ENCODE measurements around the gene ZSWIM4. TPM values are rescaled to one million over a fixed set of nuclear protein-coding genes. Genes with fewer than 3 reads are reported as not detected.

Gene ZSWIM4
- total RNA-seq, 6 donors from 2014 or later, result 7.3 to 22.6 (median 10.1) TPM

DNA sequence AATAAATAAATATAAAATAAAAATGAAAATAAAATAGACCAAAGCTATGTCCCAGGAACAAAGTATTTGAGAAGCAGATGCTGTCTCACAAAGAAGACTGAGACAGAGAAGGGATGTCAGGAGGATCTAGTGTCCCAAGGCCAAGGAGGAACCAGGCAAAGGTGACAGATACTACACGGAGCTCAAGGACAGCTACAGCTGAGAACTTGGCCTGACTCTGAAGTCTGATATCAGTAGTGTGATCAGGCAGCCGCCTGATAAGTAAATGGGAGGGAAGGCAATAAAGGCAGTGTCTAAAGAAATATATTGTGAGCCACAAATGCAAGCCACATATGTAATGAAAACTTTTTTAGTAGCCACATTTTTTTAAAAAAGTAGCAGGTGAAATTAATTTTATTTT is 61.3 kb downstream of the ZSWIM4 start:
- no peak for TF ChIP-seq POLR2AphosphoS5 (IDR thresholded peaks at IDR 0.05)

DNA sequence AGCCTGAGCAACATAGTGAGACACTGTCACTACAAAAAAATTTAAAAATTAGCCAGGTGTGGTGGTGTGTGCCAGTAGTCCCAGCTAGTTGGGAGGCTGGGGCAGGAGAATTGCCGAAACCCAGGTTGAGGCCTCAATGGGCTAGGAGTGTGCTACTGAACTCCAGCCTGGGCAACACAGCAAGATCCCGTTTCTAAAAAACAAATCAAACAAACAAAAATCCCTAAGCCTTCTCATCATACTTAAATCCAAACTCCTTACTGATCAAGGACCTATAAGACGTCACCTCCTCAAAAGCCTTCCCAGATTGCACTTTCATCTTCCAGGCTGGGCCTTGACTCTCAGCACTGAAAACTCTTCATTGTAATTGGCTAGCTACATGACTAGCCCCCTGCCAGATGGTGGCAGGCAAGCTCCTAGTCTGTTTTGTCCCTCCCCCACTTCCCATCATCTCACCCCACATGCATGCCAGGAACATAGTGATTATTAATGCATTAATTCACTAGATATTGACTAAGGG is 64.2 kb downstream of the ZSWIM4 start:
- ATAC-seq (ENCODE audit: low FRiP score in 2 of 2) (no peak), DNase-seq (no peak)
- Histone ChIP-seq H3K9me3 (no peaks in the 10 kb centered on the region), H3K27ac (no peak overlapping the region), H3K36me3 (no peaks in the 10 kb centered on the region), H3K4me1 (peaks cover 9 to 32% (median 24%) of the 10 kb centered on the region in 4 donors), H3K27me3 (no peaks in the 10 kb centered on the region), H3K4me3 (no peak overlapping the region)
- WGBS, 2 donors, result 97% methylated on average over 3 of the region's 3 CpGs
- no peak for TF ChIP-seq EP300 (IDR thresholded peaks at IDR 0.05)
- TF ChIP-seq POLR2AphosphoS5 (IDR thresholded peaks at IDR 0.05), result no peak
- no peak for TF ChIP-seq POLR2A (IDR thresholded peaks at IDR 0.05)
- TF ChIP-seq, protein P1, sequence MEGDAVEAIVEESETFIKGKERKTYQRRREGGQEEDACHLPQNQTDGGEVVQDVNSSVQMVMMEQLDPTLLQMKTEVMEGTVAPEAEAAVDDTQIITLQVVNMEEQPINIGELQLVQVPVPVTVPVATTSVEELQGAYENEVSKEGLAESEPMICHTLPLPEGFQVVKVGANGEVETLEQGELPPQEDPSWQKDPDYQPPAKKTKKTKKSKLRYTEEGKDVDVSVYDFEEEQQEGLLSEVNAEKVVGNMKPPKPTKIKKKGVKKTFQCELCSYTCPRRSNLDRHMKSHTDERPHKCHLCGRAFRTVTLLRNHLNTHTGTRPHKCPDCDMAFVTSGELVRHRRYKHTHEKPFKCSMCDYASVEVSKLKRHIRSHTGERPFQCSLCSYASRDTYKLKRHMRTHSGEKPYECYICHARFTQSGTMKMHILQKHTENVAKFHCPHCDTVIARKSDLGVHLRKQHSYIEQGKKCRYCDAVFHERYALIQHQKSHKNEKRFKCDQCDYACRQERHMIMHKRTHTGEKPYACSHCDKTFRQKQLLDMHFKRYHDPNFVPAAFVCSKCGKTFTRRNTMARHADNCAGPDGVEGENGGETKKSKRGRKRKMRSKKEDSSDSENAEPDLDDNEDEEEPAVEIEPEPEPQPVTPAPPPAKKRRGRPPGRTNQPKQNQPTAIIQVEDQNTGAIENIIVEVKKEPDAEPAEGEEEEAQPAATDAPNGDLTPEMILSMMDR (IDR thresholded peaks at IDR 0.05), result no peak

More for the DNA sequence above, 61.3 kb downstream of the ZSWIM4 start:
- H3K36me3 ChIP-seq, result no peaks in the 10 kb centered on the region
- H3K27me3 ChIP-seq, result no peaks in the 10 kb centered on the region
- H3K4me1 ChIP-seq, result peaks cover 4 to 22% (median 18%) of the 10 kb centered on the region in 4 donors
- 67 to 70% methylated on average over 2 of the region's 2 CpGs for WGBS, 2 donors
- no peak for DNase-seq
- ATAC-seq (ENCODE audit: low FRiP score in 2 of 2), result no peak
- no peaks in the 10 kb centered on the region for H3K9me3 ChIP-seq
- no peak overlapping the region for H3K4me3 ChIP-seq
- H3K27ac ChIP-seq, result no peak overlapping the region

DNA sequence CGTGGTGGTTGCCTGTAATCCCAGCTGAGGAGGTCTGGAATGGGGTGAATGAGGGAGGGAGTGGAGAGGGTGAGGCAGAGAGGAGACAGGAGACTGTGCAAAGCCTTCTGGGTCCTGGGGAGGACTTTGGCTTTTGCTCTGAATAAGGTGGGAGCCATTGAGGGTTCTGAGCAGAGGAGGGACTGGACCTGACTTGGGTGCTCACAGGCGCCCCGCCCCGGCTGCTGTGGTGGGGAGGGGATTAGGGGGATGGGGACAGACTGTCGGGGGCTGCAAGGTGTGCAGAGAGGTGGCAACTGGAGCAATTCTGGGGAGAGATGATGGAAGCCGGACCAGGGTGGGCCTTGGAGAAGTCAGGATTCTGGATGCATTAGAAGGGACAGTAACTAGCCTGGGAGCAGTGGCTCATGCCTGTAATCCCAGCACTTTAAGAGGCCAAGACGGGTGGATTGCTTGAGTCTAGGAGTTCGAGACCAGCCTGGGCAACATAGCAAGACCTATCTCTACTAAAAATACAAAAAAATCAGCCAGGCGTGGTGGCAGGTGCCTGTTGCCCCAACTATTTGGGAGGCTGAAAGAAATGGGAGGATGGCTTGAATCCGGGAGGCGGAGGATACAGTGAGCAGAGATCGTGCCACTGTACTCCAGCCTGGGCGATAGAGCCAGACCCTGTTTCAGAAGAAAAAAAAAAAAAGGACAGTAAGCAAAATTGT is 65.6 kb downstream of the ZSWIM4 start:
- Histone ChIP-seq H3K27ac (peak overlapping the region; percentile 93 to 96 (median 94)), H3K36me3 (no peaks in the 10 kb centered on the region), H3K9me3 (no peaks in the 10 kb centered on the region), H3K27me3 (peaks cover 0 to 10% (median 2%) of the 10 kb centered on the region in 4 donors), H3K4me3 (peak overlapping the region in 3 of 4 donors; percentile 43 to 57 (median 44)), H3K4me1 (peaks cover 14 to 45% (median 32%) of the 10 kb centered on the region in 4 donors)
- DNase-seq (peak in 1 of 2 donors; percentile 81), ATAC-seq (ENCODE audit: low FRiP score in 2 of 2) (no peak)
- 81% methylated on average over 13 of the region's 13 CpGs for WGBS, 2 donors
- TF ChIP-seq POLR2AphosphoS5 (IDR thresholded peaks at IDR 0.05) (no peak), POLR2A (IDR thresholded peaks at IDR 0.05) (no peak), EP300 (IDR thresholded peaks at IDR 0.05) (no peak)
- TF ChIP-seq, protein P1 (IDR thresholded peaks at IDR 0.05), result no peak

DNA sequence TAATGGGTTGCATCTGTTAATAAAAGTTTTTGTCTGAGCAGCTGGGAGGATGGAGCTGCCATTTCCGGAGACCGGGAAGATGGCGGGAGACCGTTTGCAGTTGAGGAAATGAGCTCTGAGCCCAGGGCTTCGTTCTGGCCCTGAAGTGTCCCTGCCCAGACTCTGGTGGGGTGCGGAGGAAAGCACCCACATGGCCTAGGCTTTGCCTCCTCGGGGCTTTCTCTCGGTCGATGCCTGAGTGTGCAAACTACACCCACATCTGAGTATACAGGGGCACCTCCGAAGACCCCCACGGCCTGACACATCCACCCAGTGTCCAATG is 66.1 kb downstream of the ZSWIM4 start:
- H3K4me3 ChIP-seq, result peak overlapping the region; percentile 19 to 57 (median 44)
- 12 to 43% methylated on average over 5 to 11 of the region's 11 CpGs for WGBS, 2 donors
- TF ChIP-seq, protein P1 (IDR thresholded peaks at IDR 0.05), result no peak
- TF ChIP-seq POLR2A (IDR thresholded peaks at IDR 0.05), result peak in 1 of 4 donors; percentile 11
- TF ChIP-seq EP300 (IDR thresholded peaks at IDR 0.05), result no peak
- TF ChIP-seq POLR2AphosphoS5 (IDR thresholded peaks at IDR 0.05), result no peak
- peaks cover 0 to 13% (median 4%) of the 10 kb centered on the region in 4 donors for H3K27me3 ChIP-seq
- DNase-seq (no peak), ATAC-seq (ENCODE audit: low FRiP score in 2 of 2) (peak; percentile 1)
- H3K4me1 ChIP-seq, result peaks cover 20 to 50% (median 38%) of the 10 kb centered on the region in 4 donors
- no peaks in the 10 kb centered on the region for H3K9me3 ChIP-seq
- peak overlapping the region; percentile 93 to 96 (median 94) for H3K27ac ChIP-seq
- no peaks in the 10 kb centered on the region for H3K36me3 ChIP-seq

DNA sequence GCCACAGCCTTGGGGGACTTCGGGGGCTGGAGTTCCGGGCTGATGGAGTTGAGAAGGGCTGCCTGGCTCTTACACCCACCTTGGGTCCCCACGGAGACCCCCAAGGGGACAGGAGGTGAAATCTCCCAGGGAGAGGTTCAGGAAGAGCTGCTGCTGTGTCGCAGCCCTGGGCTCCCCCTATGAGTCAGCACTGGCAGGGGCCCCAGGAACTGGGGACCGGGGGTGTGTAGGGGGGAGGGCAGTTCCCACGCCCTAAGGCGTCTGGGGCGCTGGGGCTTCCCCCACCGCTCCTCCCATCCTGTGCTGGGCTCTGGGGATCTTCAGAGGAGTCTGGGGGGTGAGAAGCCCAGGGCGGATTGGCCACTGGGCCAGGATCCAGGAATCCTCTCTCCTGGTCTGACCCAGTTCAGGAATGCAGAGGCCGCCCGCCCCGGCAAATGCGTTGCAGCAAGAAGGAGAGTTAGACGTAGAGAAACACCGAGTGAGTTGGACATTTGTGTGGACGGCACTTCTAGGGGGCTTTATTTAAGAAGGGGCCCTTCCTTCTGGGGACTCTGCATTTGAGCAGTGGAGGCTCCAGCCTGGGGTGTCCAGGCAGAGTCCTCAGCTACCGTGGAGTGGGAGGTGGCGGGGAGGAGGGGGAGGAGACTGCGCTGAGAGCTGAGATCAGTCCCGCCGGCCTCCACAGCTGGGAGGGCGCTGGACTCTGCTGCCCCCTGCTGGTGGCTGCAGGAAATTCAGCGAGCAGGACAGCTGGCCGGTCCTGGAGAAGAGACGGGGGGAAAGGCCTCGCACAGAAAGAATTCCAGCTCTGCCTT is 66.7 kb downstream of the ZSWIM4 start:
- H3K27ac ChIP-seq, result peak overlapping the region; percentile 93 to 96 (median 94)
- H3K27me3 ChIP-seq, result peaks cover 0 to 13% (median 4%) of the 10 kb centered on the region in 4 donors
- ATAC-seq (ENCODE audit: low FRiP score in 2 of 2) (peak; percentile 94 to 97), DNase-seq (peak; percentile 96)
- whole genome bisulfite sequencing, 2 donors, result 0% methylated on average over 16 to 27 of the region's 27 CpGs
- H3K36me3 ChIP-seq, result no peaks in the 10 kb centered on the region
- H3K4me3 ChIP-seq, result peak overlapping the region; percentile 19 to 57 (median 44)
- H3K4me1 ChIP-seq, result peaks cover 22 to 52% (median 39%) of the 10 kb centered on the region in 4 donors
- TF ChIP-seq, protein P1 (IDR thresholded peaks at IDR 0.05), result peak; percentile 97 to 99 (median 99)
- TF ChIP-seq POLR2A (IDR thresholded peaks at IDR 0.05) (peak in 3 of 4 donors; percentile 28 to 73 (median 49)), POLR2AphosphoS5 (IDR thresholded peaks at IDR 0.05) (peak; percentile 67 to 72), EP300 (IDR thresholded peaks at IDR 0.05) (peak in 2 of 4 donors; percentile 63 to 83)
- no peaks in the 10 kb centered on the region for H3K9me3 ChIP-seq

Data from upper lobe of left lung (tissue), 6 donors.